ENCODE data around the gene ANAPC7.
A peak's percentile ranks its signal among the peaks of the same experiment; 100 is the strongest.
"Not testable (repeated sequence)": the region's sequence is repeated elsewhere in the genome, so short reads cannot be mapped to it uniquely, and the experiment has no call there.

Gene ANAPC7

GRCh38 chr12:110365489-110366320 lies 37.8 kb downstream of the ANAPC7 start:
- FAIRE-seq, result no peak
- TF ChIP-seq CTCF (IDR thresholded peaks at IDR 0.05; ENCODE audit: insufficient read depth, missing control alignments), result no peak
- DNase-seq (ENCODE audit: insufficient read length, low spot score), result no peak

- DNase-seq (ENCODE audit: insufficient read length, low spot score), result no peak
- no peak for TF ChIP-seq CTCF (IDR thresholded peaks at IDR 0.05; ENCODE audit: insufficient read depth, missing control alignments)
- FAIRE-seq, result no peak
These were observed 42.3 kb downstream of the ANAPC7 start for GRCh38 chr12:110361216-110361615.

GRCh38 chr12:110358384-110359097 lies 45.0 kb downstream of the ANAPC7 start:
- not testable (repeated sequence) for DNase-seq (ENCODE audit: insufficient read length, low spot score); FAIRE-seq

- FAIRE-seq (no peak), DNase-seq (ENCODE audit: insufficient read length, low spot score) (no peak)
- TF ChIP-seq CTCF (IDR thresholded peaks at IDR 0.05; ENCODE audit: insufficient read depth, missing control alignments), result peak; percentile 48
These were observed 48.4 kb downstream of the ANAPC7 start for GRCh38 chr12:110355073-110355472.

- FAIRE-seq, result no peak
- no peak for TF ChIP-seq CTCF (IDR thresholded peaks at IDR 0.05; ENCODE audit: insufficient read depth, missing control alignments)
- no peak for DNase-seq (ENCODE audit: insufficient read length, low spot score)
These were observed 49.2 kb downstream of the ANAPC7 start for GRCh38 chr12:110354172-110354780.

- FAIRE-seq, result no peak
- DNase-seq (ENCODE audit: insufficient read length, low spot score), result no peak
- TF ChIP-seq CTCF (IDR thresholded peaks at IDR 0.05; ENCODE audit: insufficient read depth, missing control alignments), result no peak
These were observed 50.1 kb downstream of the ANAPC7 start for GRCh38 chr12:110353211-110353965.

GRCh38 chr12:110352401-110352800 lies 51.1 kb downstream of the ANAPC7 start:
- no peak for FAIRE-seq
- DNase-seq (ENCODE audit: insufficient read length, low spot score), result no peak
- no peak for TF ChIP-seq CTCF (IDR thresholded peaks at IDR 0.05; ENCODE audit: insufficient read depth, missing control alignments)

All from D721Med (cell line).